ENCODE results near the gene PSEN2.

DNA sequence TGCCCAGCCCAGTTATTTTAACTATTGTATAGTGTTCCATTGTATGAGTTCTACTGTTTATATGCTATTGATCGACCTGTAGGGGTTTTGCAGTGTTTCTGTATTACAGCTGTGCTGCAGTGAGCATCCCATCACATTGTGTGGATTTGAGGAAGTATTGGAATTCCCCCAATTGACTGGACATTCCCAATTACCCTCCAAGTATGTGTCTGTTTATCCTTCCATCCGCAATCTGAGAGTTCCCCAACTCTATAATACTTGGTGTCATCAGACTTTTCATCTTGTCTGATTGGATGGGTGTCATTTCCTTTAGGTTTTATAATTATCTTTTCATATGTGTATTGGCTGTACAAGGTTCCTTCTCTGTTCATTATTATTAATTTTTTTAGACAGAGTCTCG, 27.8 kb downstream of the PSEN2 start:
- TF ChIP-seq, protein P1, sequence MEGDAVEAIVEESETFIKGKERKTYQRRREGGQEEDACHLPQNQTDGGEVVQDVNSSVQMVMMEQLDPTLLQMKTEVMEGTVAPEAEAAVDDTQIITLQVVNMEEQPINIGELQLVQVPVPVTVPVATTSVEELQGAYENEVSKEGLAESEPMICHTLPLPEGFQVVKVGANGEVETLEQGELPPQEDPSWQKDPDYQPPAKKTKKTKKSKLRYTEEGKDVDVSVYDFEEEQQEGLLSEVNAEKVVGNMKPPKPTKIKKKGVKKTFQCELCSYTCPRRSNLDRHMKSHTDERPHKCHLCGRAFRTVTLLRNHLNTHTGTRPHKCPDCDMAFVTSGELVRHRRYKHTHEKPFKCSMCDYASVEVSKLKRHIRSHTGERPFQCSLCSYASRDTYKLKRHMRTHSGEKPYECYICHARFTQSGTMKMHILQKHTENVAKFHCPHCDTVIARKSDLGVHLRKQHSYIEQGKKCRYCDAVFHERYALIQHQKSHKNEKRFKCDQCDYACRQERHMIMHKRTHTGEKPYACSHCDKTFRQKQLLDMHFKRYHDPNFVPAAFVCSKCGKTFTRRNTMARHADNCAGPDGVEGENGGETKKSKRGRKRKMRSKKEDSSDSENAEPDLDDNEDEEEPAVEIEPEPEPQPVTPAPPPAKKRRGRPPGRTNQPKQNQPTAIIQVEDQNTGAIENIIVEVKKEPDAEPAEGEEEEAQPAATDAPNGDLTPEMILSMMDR (conservative IDR thresholded peaks at IDR 0.05 in 1 of 2, IDR thresholded peaks at IDR 0.05 in 1 of 2; ENCODE audit: low read depth in 1 of 2, low read length in 2 of 2): no peak
- no peak for TF ChIP-seq EZH2 (IDR thresholded peaks at IDR 0.05; ENCODE audit: low read length, missing control alignments)
